Measurements from ENCODE around the gene NFATC1.

DNA sequence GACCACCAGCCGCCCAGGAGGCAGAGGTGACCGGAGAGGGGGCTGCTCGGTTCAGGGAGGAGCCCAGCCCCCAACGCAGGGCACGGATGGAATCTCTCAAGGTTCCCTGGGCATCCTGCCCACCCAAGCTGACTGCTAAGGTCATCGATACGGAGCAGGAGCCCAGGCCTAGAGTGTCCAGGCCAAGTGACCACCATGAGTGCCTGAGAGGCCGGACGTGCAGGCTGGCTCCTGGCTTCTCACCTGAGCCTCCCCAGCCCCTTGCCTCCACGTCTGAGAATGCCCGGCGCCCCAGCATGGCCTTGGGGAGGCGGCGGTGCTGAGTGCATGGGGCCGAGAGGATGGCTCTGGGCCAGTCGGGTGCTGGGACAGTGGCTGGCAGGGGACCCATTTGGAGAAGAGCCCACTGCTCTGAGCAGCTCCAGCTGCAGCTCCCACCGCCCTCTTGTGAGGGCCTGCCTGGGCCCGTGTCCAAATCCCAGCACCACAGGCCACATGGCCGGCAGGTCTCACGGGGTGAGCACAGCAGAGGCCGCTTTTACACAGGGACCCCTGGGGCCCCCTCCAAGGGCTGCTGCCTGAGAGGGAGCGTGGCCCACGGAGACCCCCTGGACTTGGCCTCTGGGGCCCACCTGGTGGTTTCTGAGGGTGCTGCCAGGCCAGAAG lies 181.1 kb downstream of the NFATC1 start:
- TF ChIP-seq EZH2 (IDR thresholded peaks at IDR 0.05; ENCODE audit: insufficient read depth, poor library complexity, severe bottlenecking) (no peak), EZH2phosphoT487 (IDR thresholded peaks at IDR 0.05; ENCODE audit: insufficient read depth, low read depth) (no peak)
